Measurements from ENCODE around the gene PLCG2.

The PLCG2 gene

DNA sequence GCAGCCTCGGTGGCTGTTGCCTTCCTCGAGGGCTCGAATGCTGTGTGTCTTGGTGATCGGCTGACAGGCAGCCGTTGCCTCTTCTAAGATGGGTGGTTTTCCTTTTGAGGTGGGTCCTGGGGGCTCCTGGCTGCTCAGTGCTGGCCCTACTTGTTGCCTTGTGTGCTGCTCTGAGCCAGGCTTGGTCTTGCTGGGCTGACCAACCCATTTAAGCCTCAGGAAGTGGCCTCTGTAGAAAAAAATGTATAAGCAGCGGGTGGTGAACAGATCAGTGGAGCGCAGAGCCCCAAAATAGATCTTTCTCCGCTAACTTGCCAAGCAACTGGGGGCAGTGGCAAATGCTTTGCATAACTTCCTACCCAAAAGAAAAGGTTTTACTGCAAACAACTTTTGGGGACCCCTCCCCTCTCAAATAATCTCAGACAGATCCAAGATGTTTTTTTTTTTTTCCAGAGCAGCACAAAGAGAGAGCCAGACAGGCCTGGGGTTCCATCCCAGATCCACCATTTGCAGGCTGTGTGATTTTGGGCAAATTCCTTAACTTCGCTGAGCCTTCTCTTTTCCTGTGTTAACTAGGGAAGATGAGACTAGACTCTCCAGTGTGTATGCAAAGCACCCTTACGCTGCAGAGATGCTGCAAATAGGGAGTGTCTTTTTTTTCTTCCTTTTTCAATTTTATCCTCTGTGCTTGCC is 42.5 kb downstream of the PLCG2 start:
- H3K27ac Mint-ChIP-seq, result peak overlapping the region; percentile 100
- peaks cover 25% of the 10 kb centered on the region for H3K36me3 Mint-ChIP-seq
- H3K4me1 Mint-ChIP-seq, result peaks cover 70% of the 10 kb centered on the region
- peak overlapping the region; percentile 94 for H3K4me3 Mint-ChIP-seq
- H3K27me3 Mint-ChIP-seq, result no peaks in the 10 kb centered on the region
- DNase-seq (ENCODE audit: low spot score in 2 of 2), result no peak
- peak; percentile 23 for ATAC-seq (ENCODE audit: low read depth)
- peaks cover 2% of the 10 kb centered on the region for H3K9me3 Mint-ChIP-seq

DNA sequence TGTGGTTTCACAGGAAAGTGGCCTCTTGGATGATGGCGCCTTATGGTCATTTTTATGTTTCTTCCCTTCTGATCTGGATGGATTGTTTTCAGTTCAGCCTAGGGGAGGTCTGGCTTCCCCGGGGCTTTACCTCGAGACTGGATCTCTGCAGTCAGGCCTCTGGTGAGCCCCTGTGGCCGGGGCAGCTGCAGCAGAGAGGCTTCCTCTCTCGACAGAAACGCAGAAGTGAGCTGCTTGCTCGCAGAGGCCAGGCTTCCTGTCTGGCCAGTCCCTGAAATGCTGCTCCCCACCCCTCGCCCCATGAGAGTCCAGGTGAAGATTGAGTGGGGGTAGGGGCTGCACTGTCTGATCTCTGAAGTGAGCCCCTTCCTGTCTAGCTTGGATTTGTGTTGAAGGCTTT is 44.0 kb downstream of the PLCG2 start:
- Mint-ChIP-seq H3K27ac (peak overlapping the region; percentile 100), H3K27me3 (no peaks in the 10 kb centered on the region), H3K4me3 (peak overlapping the region; percentile 83), H3K4me1 (peaks cover 64% of the 10 kb centered on the region), H3K9me3 (peaks cover 2% of the 10 kb centered on the region), H3K36me3 (peaks cover 30% of the 10 kb centered on the region)
- peak; percentile 63 for ATAC-seq (ENCODE audit: low read depth)
- DNase-seq (ENCODE audit: low spot score in 2 of 2), result peak; percentile 68 to 69

DNA sequence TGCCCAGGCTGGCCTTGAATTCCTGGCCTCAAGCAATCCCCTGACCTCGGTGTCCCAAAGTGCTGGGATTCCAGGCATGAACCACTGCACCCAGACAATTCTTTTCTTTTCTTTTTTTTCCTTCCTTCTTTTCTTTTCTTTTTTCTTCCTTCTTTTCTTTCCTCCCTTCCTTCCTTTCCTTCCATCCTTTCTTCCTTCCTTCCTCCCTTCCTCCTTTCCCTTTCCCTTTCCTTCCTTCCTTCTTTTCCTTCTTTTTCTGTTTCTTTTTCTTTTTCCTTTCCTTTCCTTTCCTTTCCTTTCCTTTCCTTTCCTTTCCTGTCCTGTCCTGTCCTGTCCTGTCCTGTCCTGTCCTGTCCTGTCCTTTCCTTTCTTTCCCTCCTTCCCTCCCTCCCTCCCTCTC is 44.6 kb downstream of the PLCG2 start:
- no peak for ATAC-seq (ENCODE audit: low read depth)
- Mint-ChIP-seq H3K27ac (peak overlapping the region; percentile 100), H3K4me1 (peaks cover 66% of the 10 kb centered on the region), H3K4me3 (peak overlapping the region; percentile 83), H3K36me3 (peaks cover 30% of the 10 kb centered on the region), H3K27me3 (no peaks in the 10 kb centered on the region), H3K9me3 (peaks cover 2% of the 10 kb centered on the region)
- DNase-seq (ENCODE audit: low spot score in 2 of 2), result no peak

DNA sequence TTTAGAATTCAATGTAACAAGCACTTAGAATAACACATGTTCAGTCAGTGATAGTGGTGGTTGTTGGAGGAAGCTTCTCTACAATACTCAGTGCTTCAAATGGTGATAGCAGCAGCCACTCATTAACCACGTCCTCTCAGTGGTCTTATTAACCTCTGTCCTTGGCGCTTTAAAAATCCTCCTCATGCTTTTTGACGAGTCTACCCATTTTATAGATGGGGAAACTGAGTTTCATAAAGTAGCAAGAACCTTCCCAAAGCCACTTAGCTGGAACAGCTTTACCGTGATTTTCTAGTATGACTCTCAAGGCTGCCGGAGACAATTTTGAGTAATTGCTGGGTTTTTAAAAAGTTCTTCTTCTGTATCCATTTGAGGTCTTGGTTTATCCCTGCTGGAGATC is 47.4 kb downstream of the PLCG2 start:
- DNase-seq (ENCODE audit: low spot score in 2 of 2) (no peak), ATAC-seq (ENCODE audit: low read depth) (no peak)
- Mint-ChIP-seq H3K36me3 (peaks cover 30% of the 10 kb centered on the region), H3K4me3 (peak overlapping the region; percentile 61), H3K27me3 (no peaks in the 10 kb centered on the region), H3K27ac (peak overlapping the region; percentile 100), H3K4me1 (peaks cover 70% of the 10 kb centered on the region), H3K9me3 (peaks cover 2% of the 10 kb centered on the region)

DNA sequence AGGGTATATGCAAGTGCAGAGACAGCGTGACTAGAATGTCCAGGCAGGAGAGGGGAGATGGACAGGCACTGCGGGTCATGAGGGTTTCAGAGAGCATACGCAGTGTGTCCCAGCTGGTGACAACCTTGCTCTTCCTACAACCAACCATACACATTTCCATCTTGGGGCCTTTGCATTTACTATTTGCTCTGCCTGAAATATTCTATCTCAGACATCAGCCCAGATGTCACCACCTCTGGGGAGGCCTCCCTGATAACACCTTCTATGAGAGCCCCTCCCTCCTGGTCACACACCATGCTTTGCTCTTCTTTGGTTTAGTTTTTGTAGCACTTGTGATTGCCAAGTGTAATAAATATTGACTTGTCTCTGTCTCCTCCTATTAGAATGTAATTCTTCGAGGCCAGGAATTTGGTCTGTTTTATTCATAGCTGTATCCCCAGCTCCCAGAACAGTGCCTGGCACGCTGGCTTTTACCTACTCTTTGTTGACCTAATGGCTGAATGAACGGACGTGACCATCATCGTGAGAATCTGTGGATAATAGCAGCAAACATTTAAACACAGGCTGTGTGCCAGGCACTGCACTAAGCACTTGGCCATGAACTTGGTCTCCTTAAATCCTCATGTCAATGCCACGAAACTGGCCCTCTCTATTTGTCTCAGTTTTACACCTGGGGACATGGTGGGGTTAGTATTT is 51.9 kb downstream of the PLCG2 start:
- DNase-seq (ENCODE audit: low spot score in 2 of 2) (no peak), ATAC-seq (ENCODE audit: low read depth) (no peak)
- Mint-ChIP-seq H3K9me3 (no peaks in the 10 kb centered on the region), H3K4me3 (peak overlapping the region; percentile 81), H3K4me1 (peaks cover 69% of the 10 kb centered on the region), H3K27ac (peak overlapping the region; percentile 100), H3K27me3 (no peaks in the 10 kb centered on the region), H3K36me3 (peaks cover 15% of the 10 kb centered on the region)

DNA sequence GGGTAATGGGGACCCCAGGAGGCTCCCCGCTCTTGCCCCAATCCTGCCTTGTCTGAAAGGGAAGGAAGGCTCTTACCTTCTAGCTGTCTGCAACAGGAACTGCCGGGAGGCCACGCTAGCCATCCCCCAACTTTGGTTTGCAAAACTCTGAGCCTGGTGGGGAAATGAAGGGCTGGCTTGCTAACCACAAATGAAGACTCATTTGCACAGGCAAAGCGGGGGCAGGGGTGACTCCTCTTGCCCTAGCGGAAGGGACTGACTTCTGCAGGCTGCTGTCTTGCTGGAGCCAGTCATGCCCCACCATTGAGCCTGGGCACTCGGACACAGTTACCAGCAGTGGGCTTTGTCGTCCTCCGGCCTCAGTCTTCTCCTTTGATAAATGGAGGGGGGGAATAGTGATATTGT is 52.6 kb downstream of the PLCG2 start:
- no peaks in the 10 kb centered on the region for H3K9me3 Mint-ChIP-seq
- H3K27ac Mint-ChIP-seq, result peak overlapping the region; percentile 100
- peaks cover 17% of the 10 kb centered on the region for H3K36me3 Mint-ChIP-seq
- DNase-seq (ENCODE audit: low spot score in 2 of 2), result peak; percentile 63 to 78
- H3K4me1 Mint-ChIP-seq, result peaks cover 70% of the 10 kb centered on the region
- ATAC-seq (ENCODE audit: low read depth), result peak; percentile 82
- no peaks in the 10 kb centered on the region for H3K27me3 Mint-ChIP-seq
- H3K4me3 Mint-ChIP-seq, result peak overlapping the region; percentile 81

DNA sequence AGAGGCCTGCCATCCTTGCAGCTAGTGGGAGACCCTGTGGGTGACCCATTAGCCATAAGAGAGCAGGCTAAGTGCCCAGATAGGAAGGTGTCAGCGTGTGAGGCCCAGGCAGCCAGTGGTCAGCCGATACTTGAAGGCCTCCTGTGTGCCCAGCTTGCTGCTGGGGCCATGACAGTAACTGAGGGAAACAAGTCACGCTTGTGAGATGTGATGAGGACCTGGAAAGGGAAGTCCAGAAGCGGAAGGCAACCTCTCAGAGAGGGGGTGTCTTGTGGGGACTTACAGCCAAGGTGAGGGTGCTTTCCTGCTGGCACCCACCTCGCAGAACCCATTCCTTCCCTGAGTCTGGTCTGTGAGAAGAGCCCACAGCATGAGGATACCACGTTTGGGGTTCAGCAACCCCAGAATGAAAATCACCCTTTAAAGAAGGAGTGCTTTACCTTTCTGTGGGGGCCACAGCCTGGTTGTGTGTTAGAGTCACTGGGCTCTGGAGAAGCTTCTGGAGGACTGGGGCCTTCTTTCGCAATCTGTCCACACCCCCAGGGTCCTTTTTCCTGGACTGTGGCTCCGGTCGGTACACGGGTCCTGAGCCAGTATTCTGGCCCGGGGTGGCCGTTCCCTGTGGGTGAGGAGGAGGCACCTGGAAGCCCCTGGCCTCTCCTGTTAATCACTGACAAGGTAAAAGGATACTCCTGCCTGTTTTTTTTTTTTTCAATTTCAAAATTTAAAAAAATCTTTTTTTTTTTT is 53.9 kb downstream of the PLCG2 start:
- no peak for DNase-seq (ENCODE audit: low spot score in 2 of 2)
- Mint-ChIP-seq H3K4me3 (peak overlapping the region; percentile 81), H3K4me1 (peaks cover 74% of the 10 kb centered on the region)

DNA sequence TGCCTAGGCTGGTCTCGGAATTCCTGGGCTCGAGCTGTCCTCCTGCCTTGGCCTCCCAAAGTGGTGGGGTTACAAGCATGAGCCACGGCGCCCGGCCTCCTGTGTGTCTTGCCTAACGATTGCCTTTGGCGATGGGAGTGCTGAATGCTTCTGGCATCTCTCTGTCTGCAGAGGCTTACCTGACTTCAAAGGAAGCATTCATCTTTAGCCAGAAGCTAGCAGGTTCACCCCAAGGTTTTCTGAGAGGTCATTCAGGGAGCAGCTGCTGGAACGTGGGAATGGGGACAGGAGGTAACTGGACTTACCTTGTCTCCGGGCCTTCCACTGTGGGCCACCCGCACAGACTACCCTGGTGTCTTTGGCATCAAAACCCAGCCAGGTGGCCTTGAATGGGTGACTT is 54.7 kb downstream of the PLCG2 start:
- H3K4me3 Mint-ChIP-seq, result peak overlapping the region; percentile 8
- H3K27me3 Mint-ChIP-seq, result no peaks in the 10 kb centered on the region
- H3K4me1 Mint-ChIP-seq, result peaks cover 75% of the 10 kb centered on the region

More for the DNA sequence above, 53.9 kb downstream of the PLCG2 start:
- no peaks in the 10 kb centered on the region for H3K27me3 Mint-ChIP-seq
- no peaks in the 10 kb centered on the region for H3K9me3 Mint-ChIP-seq
- H3K27ac Mint-ChIP-seq, result peak overlapping the region; percentile 100
- ATAC-seq (ENCODE audit: low read depth), result peak; percentile 12
- peaks cover 14% of the 10 kb centered on the region for H3K36me3 Mint-ChIP-seq

DNA sequence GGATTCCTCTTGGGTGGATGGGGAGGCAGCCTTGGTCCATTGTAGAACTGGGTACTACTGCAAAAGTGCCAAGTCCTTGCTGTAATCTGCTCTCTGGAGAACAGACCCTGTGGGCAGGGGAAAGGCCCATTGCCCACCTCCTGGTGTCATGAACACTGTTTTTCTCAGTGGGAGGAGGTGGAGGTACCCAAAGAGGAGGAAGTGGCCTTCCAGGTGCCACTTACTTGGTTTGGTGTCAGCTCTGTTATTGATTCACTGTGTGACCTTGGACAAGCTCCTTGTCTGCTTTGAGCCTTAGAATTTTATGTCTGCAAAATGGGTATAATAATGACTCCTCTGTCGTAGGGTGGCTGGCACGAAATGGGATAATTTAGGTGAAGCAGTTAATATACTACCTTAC is 55.8 kb downstream of the PLCG2 start:
- Mint-ChIP-seq H3K4me3 (no peak overlapping the region), H3K4me1 (peaks cover 71% of the 10 kb centered on the region), H3K9me3 (no peaks in the 10 kb centered on the region), H3K36me3 (peaks cover 10% of the 10 kb centered on the region), H3K27me3 (no peaks in the 10 kb centered on the region), H3K27ac (peak overlapping the region; percentile 97)
- DNase-seq (ENCODE audit: low spot score in 2 of 2) (no peak), ATAC-seq (ENCODE audit: low read depth) (no peak)

More for the DNA sequence above, 54.7 kb downstream of the PLCG2 start:
- Mint-ChIP-seq H3K27ac (peak overlapping the region; percentile 97), H3K36me3 (peaks cover 16% of the 10 kb centered on the region), H3K9me3 (no peaks in the 10 kb centered on the region)
- ATAC-seq (ENCODE audit: low read depth) (no peak), DNase-seq (ENCODE audit: low spot score in 2 of 2) (no peak)

DNA sequence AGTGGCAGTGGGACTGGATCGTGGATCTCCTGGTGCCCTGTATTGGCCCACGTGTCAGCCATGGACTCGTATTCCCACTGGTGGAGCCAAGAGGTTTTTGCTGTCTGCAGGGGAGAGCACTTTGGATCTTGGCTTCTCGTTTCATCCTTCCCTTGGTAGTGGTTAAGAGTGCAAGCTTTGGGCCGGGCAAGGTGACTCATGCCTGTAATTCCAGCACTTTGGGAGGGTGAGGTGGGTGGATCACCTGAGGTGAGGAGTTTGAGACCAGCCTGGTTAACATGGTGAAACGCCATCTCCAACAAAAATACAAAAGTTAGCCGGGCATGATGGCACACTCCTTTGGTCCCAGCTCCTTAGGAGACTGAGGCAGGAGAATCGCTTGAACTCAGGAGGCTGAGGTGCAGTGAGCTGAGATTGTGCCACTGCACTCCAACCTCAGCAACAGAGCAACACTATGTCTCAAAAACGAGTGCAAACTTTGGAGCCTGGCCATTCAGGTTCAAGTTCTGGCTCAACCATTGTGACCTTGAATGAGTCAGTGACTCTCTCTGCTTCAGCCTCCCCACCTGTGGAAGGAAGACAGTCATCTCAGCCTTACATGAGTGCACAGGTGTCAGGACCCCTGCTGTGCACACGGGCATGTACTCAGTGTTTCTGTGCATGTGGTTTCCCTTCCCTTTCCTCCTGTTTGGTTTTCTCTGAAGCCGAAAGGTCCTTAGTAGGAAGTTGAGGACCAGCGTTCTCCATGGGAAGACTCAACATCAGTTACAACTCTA is 57.4 kb downstream of the PLCG2 start:
- Mint-ChIP-seq H3K27ac (peak overlapping the region; percentile 97), H3K27me3 (no peaks in the 10 kb centered on the region), H3K4me1 (peaks cover 60% of the 10 kb centered on the region), H3K4me3 (peak overlapping the region; percentile 79), H3K36me3 (peaks cover 9% of the 10 kb centered on the region), H3K9me3 (no peaks in the 10 kb centered on the region)
- DNase-seq (ENCODE audit: low spot score in 2 of 2) (no peak), ATAC-seq (ENCODE audit: low read depth) (peak; percentile 71)

DNA sequence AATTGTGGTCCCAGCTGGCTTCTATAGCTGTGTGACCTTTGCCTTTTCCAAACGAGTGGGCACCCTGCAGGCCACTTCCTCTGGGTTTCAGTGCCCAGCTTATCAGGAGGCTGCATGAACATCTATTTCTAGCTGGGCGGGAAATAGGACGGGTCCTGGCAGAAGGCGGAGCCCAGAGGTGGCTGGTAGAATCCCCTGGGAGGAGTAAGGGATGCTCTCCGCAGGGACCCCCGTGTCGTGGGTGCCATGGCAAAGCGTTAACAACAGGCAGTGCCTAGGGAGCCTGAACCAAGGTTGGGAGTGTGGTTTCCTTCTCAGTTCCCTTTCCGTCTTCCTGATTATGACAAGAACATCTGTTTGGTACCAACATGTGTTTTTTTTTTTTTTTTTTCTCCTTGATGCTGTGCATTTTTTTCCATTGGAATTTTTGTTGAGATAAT is 58.2 kb downstream of the PLCG2 start:
- Mint-ChIP-seq H3K27ac (peak overlapping the region; percentile 97), H3K4me3 (peak overlapping the region; percentile 79), H3K27me3 (no peaks in the 10 kb centered on the region), H3K4me1 (peaks cover 61% of the 10 kb centered on the region), H3K36me3 (peaks cover 10% of the 10 kb centered on the region), H3K9me3 (no peaks in the 10 kb centered on the region)
- DNase-seq (ENCODE audit: low spot score in 2 of 2) (no peak), ATAC-seq (ENCODE audit: low read depth) (no peak)

DNA sequence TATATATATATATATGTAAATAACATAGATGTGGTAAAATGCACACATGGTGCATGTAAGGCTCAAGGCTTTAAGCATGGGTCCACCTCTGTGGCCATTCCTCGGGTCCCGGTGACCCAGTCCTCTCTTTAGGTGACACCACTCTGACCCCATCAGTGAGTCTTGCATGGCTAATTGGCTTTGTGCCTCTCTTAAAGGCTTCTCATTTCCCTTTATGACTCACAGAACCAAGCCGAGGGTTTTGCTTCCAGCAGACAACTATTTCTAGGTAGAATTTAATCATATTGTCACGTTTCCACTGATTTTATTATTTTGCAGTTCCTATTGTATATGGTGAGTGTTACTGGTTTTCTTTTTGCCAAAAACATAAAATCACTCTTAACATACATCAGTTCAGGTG is 59.7 kb downstream of the PLCG2 start:
- H3K4me3 Mint-ChIP-seq, result peak overlapping the region; percentile 24
- peaks cover 68% of the 10 kb centered on the region for H3K4me1 Mint-ChIP-seq
- H3K27ac Mint-ChIP-seq, result peak overlapping the region; percentile 77
- H3K27me3 Mint-ChIP-seq, result no peaks in the 10 kb centered on the region
- peaks cover 13% of the 10 kb centered on the region for H3K36me3 Mint-ChIP-seq
- H3K9me3 Mint-ChIP-seq, result no peaks in the 10 kb centered on the region
- no peak for DNase-seq (ENCODE audit: low spot score in 2 of 2)
- ATAC-seq (ENCODE audit: low read depth), result no peak

DNA sequence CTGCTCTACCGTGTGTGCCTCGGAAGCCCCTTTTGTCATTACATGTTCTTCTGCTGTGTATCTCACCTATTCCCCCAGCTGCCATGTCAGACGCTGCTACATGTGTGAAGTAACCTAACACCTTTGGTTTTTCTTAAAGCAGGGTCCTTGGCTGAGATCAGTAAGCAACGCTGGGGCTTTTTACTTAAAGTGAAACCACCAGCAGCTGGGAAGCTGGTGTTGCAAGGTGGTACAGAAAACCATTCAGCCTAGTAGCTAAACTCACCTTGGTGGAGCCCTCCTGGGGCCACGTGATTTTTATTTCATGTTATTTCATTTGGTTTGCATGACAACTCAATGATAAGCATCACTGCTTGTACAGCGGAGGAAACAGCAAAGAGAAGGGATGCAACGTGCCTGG is 62.6 kb downstream of the PLCG2 start:
- peak; percentile 86 for ATAC-seq (ENCODE audit: low read depth)
- Mint-ChIP-seq H3K36me3 (peaks cover 16% of the 10 kb centered on the region), H3K4me1 (peaks cover 65% of the 10 kb centered on the region), H3K27ac (peak overlapping the region; percentile 93), H3K4me3 (peak overlapping the region; percentile 73), H3K27me3 (no peaks in the 10 kb centered on the region), H3K9me3 (peaks cover under 1% of the 10 kb centered on the region)
- peak in 1 of 2 donors; percentile 65 for DNase-seq (ENCODE audit: low spot score in 2 of 2)

Measured in memory B cell (primary cell).